Endothelial cell of umbilical vein (primary cell): ENCODE measurements around the gene FRMPD1. TPM values are rescaled to one million over a fixed set of nuclear protein-coding genes. Genes with fewer than 3 reads are reported as not detected.

Source experiments
- BruUV-seq: library from RNA; stranded (reverse); fragments of 400-500 nt; replicated peaks from 2 replicates; lab custom pipeline; 2021; lab: Mats Ljungman, UMichigan
- CTCF ChIA-PET: fragments of 300-600, 350-600 bp; sonication (Branson Sonifier 250); formaldehyde crosslinking; loops from one replicate; lab custom pipeline; 2021; ENCODE audit warnings: antibody characterized with exemption, inconsistent platforms; lab: Charles Lee
- POLR2A ChIA-PET: fragments of 300-600, 350-600 bp; sonication (Branson Sonifier 250); formaldehyde crosslinking; loops from one replicate; lab custom pipeline; 2021; ENCODE audit warnings: antibody characterized with exemption, inconsistent platforms; lab: Charles Lee
- DNase-seq: peaks from one replicate; pipeline ENCODE4 v3.0.0-alpha.2; 2011; ENCODE audit warnings: low read depth, low spot score
- FAIRE-seq: peaks from 2 replicates; lab custom pipeline; 2011; peaks lifted over from hg19 to GRCh38; lab: Jason Lieb, UNC
- H2AFZ ChIP-seq: 2 replicates; pipeline ENCODE4 v1.6.0; 2012; ENCODE audit warnings: low read depth, low read length, control low read depth, inconsistent platforms
- H3K27ac ChIP-seq: 2 replicates; pipeline ENCODE4 v1.5.1; 2011; ENCODE audit warnings: low read depth, mild to moderate bottlenecking, control low read depth, low read length, moderate library complexity; ENCODE audit not compliant: insufficient read depth
- H3K27me3 ChIP-seq, 2 experiments: 2 replicates each; pipeline versions ENCODE4 v1.6.0 to v1.6.1; 2011; ENCODE audit warnings: low read length in 2 of 2, mixed read lengths in 1 of 2; ENCODE audit not compliant: control insufficient read depth in 2 of 2, insufficient read depth in 2 of 2
- H3K36me3 ChIP-seq, 2 experiments: 2 replicates in 1 of 2; 3 replicates in 1 of 2; pipeline ENCODE4 v1.5.1; 2011; ENCODE audit warnings: low read length in 2 of 2, mild to moderate bottlenecking in 1 of 2, moderate library complexity in 1 of 2; ENCODE audit not compliant: control insufficient read depth in 2 of 2, insufficient read depth in 2 of 2; ENCODE audit errors: extremely low read depth in 1 of 2
- H3K4me1 ChIP-seq: 3 replicates; pipeline ENCODE4 v1.5.1; 2011; ENCODE audit warnings: mild to moderate bottlenecking, low read length; ENCODE audit not compliant: control insufficient read depth, insufficient read depth; ENCODE audit errors: extremely low read depth
- H3K4me2 ChIP-seq: 2 replicates; pipeline ENCODE4 v1.6.1; 2011; ENCODE audit warnings: low read length, control low read depth, mixed read lengths; ENCODE audit not compliant: insufficient read depth
- H3K4me3 ChIP-seq, 3 experiments: fragments of 200-600 bp in 1 of 3; sonication (generic), shearing (Covaris generic) in 1 of 3; replicated peaks in 1 of 3; 2 replicates each; pipeline ENCODE4 v1.5.1; 2011 to 2016; ENCODE audit warnings: control low read depth in 3 of 3, low read length in 3 of 3, mild to moderate bottlenecking in 2 of 3, inconsistent platforms in 1 of 3, low read depth in 1 of 3, moderate library complexity in 1 of 3; ENCODE audit not compliant: insufficient read depth in 1 of 3
- H3K79me2 ChIP-seq: 2 replicates; pipeline ENCODE4 v1.6.0; 2012; ENCODE audit warnings: low read length, inconsistent platforms; ENCODE audit not compliant: control insufficient read depth, insufficient read depth
- H3K9ac ChIP-seq: replicated peaks from 2 replicates; pipeline ENCODE3; 2011; ENCODE audit warnings: low read length, control low read depth; ENCODE audit not compliant: insufficient read depth; ENCODE audit errors: extremely low read depth
- H3K9me1 ChIP-seq: replicated peaks from 3 replicates; pipeline ENCODE4 v1.6.0; 2011; ENCODE audit warnings: mild to moderate bottlenecking, low read length; ENCODE audit not compliant: control insufficient read depth, insufficient read depth; ENCODE audit errors: extremely low read depth
- H3K9me3 ChIP-seq: replicated peaks from 2 replicates; pipeline ENCODE4 v1.5.1; 2012; ENCODE audit warnings: low read length, inconsistent platforms; ENCODE audit not compliant: control insufficient read depth, insufficient read depth
- H4K20me1 ChIP-seq: replicated peaks from 2 replicates; pipeline ENCODE3; 2011; ENCODE audit warnings: mild to moderate bottlenecking, low read length; ENCODE audit not compliant: control insufficient read depth, insufficient read depth; ENCODE audit errors: extremely low read depth
- CTCF ChIP-seq, 2 donors: IDR thresholded peaks; 1 replicate in 1 of 2; 2 replicates in 1 of 2; pipeline ENCODE4 v1.5.1; 2011; ENCODE audit warnings: low read length in 2 of 2, mild to moderate bottlenecking in 2 of 2, moderate library complexity in 2 of 2, control low read depth in 1 of 2, inconsistent platforms in 1 of 2, low read depth in 1 of 2; ENCODE audit not compliant: insufficient read depth in 1 of 2; ENCODE audit errors: extremely low read depth in 1 of 2
- EZH2 ChIP-seq: IDR thresholded peaks from 2 replicates; pipeline ENCODE4 v1.6.1; 2012; ENCODE audit warnings: borderline replicate concordance, low read depth, mild to moderate bottlenecking, moderate library complexity, low read length, inconsistent platforms; ENCODE audit not compliant: severe bottlenecking
- GATA2 ChIP-seq: IDR thresholded peaks from 2 replicates; pipeline ENCODE4 v1.7.0; 2011; ENCODE audit warnings: low read depth, mild to moderate bottlenecking, moderate library complexity, mixed read lengths, low read length; ENCODE audit not compliant: insufficient read length, insufficient read depth
- MYC ChIP-seq: IDR thresholded peaks from one replicate; pipeline ENCODE4 v1.6.1; 2011; ENCODE audit warnings: mild to moderate bottlenecking, low read depth, low read length
- POLR2A ChIP-seq: IDR thresholded peaks from 2 replicates; pipeline ENCODE4 v1.6.1; 2012; ENCODE audit warnings: low read depth, mild to moderate bottlenecking, control low read depth, low read length
- POLR2AphosphoS5 ChIP-seq: IDR thresholded peaks from 2 replicates; pipeline ENCODE4 v1.6.1; 2012; ENCODE audit warnings: low read depth, mild to moderate bottlenecking, control low read depth, low read length, moderate library complexity; ENCODE audit not compliant: insufficient read depth
- dilution Hi-C: fragments of 300-500 bp; cut with MboI; formaldehyde crosslinking; loops from one replicate; pipeline ENCODE4 v1.15.0; 2019; ENCODE audit warnings: low sequenced_read_pairs; ENCODE audit not compliant: extremely low pct_ligation_motif_present
- intact Hi-C: fragments of 100-400 bp; cut with micrococcal nuclease; formaldehyde crosslinking; loops from one replicate; pipeline ENCODE4 v1.10.0; 2022
- polyA plus RNA-seq, 4 experiments: library from polyadenylated mRNA; depleted of rRNA in 3 of 4; stranded (reverse) in 3 of 4; unstranded in 1 of 4; fragments of >200 nt; gene quantifications; 2 replicates each; pipeline versions ENCODE4 v1.2.1 to v1.2.3, GENCODE V29; 2011 to 2012; ENCODE audit warnings: missing spikeins in 1 of 4
- total RNA-seq: library from RNA; stranded (reverse); gene quantifications from 2 replicates; pipeline ENCODE4 v1.2.3, GENCODE V29; 2021

The FRMPD1 gene
- total and polyA plus RNA-seq, 2 donors (not counting 3 experiments of a cell fraction or from before 2014, with no cell fraction given) = not detected

- no peak for FAIRE-seq
- ChIA-PET POLR2A (no interaction called here), CTCF (interaction anchor here (1.1 kb wide), 1 partner anchor 16 kb away, joined by 4 read pairs; no protein-coding TSS in a partner anchor)
- no peaks in the 10 kb centered on the region for H3K79me2 ChIP-seq
- no peaks in the 10 kb centered on the region for H4K20me1 ChIP-seq
- no peaks in the 10 kb centered on the region for H3K36me3 ChIP-seq
- H3K27me3 ChIP-seq = peaks cover 11 to 29% of the 10 kb centered on the region in 2 experiments
- H3K9ac ChIP-seq = no peak overlapping the region
- no peak for TF ChIP-seq GATA2
- no peak for TF ChIP-seq EZH2
- H2AFZ ChIP-seq = no peak overlapping the region
- BruUV-seq = no TSS peak
- H3K4me1 ChIP-seq = no peaks in the 10 kb centered on the region
- intact Hi-C loops = no loop called here
- H3K4me2 ChIP-seq = no peak overlapping the region
- dilution Hi-C loops = no loop called here
- no peak overlapping the region for H3K4me3 ChIP-seq
- no peaks in the 10 kb centered on the region for H3K9me1 ChIP-seq
- no peaks in the 10 kb centered on the region for H3K9me3 ChIP-seq
- DNase-seq = no peak
- no peak overlapping the region for H3K27ac ChIP-seq
These were observed 55.5 kb downstream of the FRMPD1 start for GRCh38 chr9:37706290-37706689.

- H3K4me1 ChIP-seq = no peaks in the 10 kb centered on the region
- BruUV-seq = no TSS peak
- no peak for FAIRE-seq
These were observed 57.0 kb downstream of the FRMPD1 start for GRCh38 chr9:37707748-37708147.

More at GRCh38 chr9:37707748-37708147, 57.0 kb downstream of the FRMPD1 start:
- Histone ChIP-seq H3K9me3 (no peaks in the 10 kb centered on the region), H3K9me1 (no peaks in the 10 kb centered on the region), H2AFZ (no peak overlapping the region), H3K4me2 (no peak overlapping the region), H3K27me3 (peaks cover 11 to 20% of the 10 kb centered on the region in 2 experiments), H3K9ac (no peak overlapping the region), H3K36me3 (no peaks in the 10 kb centered on the region), H4K20me1 (no peaks in the 10 kb centered on the region), H3K27ac (no peak overlapping the region), H3K4me3 (no peak overlapping the region), H3K79me2 (no peaks in the 10 kb centered on the region)
- dilution Hi-C loops = no loop called here
- intact Hi-C loops = no loop called here
- POLR2A ChIA-PET = no interaction called here
- CTCF ChIA-PET = interaction anchor here (1.3 kb wide), 1 partner anchor 10 kb away, joined by 3 read pairs; no protein-coding TSS in a partner anchor
- DNase-seq = no peak
- TF ChIP-seq POLR2AphosphoS5 (no peak), CTCF (IDR thresholded peaks at IDR 0.05; ENCODE audit: extremely low read depth in 1 of 2, insufficient read depth in 1 of 2, low read depth in 1 of 2, low read length in 2 of 2) (no peak), MYC (no peak), EZH2 (no peak), POLR2A (no peak)
